ENCODE data around the gene IL17D.
"Not testable (repeated sequence)": the region's sequence is repeated elsewhere in the genome, so short reads cannot be mapped to it uniquely, and the experiment has no call there.

IL17D gene

DNA sequence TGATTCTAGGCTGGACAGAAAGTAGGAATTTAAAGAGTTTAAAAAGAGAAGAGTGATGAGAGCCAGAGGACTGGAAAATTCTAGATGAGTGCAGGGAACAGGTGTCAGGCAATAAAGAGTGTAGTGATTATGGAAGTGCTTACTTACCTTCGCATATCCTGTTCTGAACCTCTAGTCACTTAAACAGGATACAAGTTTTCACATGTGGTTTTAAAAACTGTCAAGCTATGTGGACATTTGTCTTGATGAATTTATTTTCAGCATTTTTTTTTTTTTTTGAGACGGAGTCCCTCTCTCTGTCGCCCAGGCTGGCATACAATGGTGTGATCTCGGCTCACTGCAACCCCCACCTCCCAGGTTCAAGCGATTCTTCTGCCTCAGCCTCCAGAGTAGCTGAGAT lies 34.3 kb upstream of the IL17D start:
- no peak for DNase-seq (ENCODE audit: low read depth)
- H3K4me3 ChIP-seq (ENCODE audit: control insufficient read depth, low read depth, low read length), result no peak overlapping the region
- TF ChIP-seq, protein P1, sequence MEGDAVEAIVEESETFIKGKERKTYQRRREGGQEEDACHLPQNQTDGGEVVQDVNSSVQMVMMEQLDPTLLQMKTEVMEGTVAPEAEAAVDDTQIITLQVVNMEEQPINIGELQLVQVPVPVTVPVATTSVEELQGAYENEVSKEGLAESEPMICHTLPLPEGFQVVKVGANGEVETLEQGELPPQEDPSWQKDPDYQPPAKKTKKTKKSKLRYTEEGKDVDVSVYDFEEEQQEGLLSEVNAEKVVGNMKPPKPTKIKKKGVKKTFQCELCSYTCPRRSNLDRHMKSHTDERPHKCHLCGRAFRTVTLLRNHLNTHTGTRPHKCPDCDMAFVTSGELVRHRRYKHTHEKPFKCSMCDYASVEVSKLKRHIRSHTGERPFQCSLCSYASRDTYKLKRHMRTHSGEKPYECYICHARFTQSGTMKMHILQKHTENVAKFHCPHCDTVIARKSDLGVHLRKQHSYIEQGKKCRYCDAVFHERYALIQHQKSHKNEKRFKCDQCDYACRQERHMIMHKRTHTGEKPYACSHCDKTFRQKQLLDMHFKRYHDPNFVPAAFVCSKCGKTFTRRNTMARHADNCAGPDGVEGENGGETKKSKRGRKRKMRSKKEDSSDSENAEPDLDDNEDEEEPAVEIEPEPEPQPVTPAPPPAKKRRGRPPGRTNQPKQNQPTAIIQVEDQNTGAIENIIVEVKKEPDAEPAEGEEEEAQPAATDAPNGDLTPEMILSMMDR (IDR thresholded peaks at IDR 0.05; ENCODE audit: control insufficient read depth, insufficient read depth, low read depth, low read length, missing control alignments), result no peak

DNA sequence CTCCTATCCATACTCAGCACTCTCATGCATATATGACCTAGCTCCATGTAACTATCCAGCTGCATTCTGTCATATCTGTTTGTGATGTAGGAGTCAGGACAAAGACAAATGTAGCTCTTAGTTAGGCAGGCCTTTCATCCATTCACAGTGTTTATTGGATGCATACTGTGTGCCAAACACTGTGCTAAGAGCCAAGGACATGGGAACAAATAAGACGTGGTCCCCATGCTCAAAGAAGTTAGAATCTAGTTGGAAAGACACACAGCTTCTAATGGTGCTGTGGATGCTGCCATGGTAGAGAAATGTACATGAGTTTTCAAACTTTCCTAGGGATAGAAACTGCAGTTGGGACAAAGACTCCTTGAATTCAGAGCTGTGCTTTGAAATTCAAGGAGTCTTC lies 31.7 kb upstream of the IL17D start:
- TF ChIP-seq, protein P1 (IDR thresholded peaks at IDR 0.05; ENCODE audit: control insufficient read depth, insufficient read depth, low read depth, low read length, missing control alignments), result no peak
- DNase-seq (ENCODE audit: low read depth), result no peak
- H3K4me3 ChIP-seq (ENCODE audit: control insufficient read depth, low read depth, low read length), result no peak overlapping the region

DNA sequence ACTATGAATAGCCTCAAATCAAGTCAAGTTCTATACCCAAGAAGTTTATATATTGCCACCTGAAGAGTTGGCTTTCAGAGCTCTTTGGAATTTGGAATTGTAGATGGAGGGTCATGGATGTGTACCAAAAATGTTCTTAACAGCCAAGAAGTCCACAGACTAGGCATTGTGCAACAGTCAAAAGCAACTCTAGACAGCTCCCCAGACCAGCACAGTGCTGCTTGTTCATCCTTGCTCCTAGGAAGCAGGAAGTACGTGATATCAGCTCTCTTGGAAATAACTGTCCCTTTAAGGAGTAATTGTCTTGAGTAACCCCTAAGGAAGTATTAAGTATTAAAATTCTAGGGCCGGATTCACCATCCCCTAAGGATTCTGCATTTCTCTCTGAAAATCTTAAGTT lies 30.7 kb upstream of the IL17D start:
- H3K4me3 ChIP-seq (ENCODE audit: control insufficient read depth, low read depth, low read length), result no peak overlapping the region
- TF ChIP-seq, protein P1 (IDR thresholded peaks at IDR 0.05; ENCODE audit: control insufficient read depth, insufficient read depth, low read depth, low read length, missing control alignments), result no peak
- no peak for DNase-seq (ENCODE audit: low read depth)

DNA sequence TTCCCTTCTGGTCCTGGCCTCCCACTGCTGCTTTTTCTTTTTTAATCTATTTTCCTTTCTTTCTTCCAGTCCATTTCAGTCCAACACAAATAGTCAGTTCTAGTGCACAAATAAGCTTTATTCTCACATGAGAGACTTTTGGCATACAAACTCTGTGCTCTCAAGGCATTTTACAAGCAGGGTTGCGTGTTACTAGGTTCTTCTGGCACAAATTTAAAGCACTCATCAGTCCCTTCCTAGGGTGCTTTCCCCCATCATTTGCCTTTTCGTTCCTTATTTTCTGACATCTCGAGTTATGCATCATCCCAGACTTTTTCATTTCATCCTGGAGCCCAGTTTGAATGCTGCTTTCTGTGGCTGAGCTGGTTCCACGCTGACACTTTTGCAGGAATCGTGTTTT lies 29.8 kb upstream of the IL17D start:
- no peak overlapping the region for H3K4me3 ChIP-seq (ENCODE audit: control insufficient read depth, low read depth, low read length)
- DNase-seq (ENCODE audit: low read depth), result no peak
- TF ChIP-seq, protein P1 (IDR thresholded peaks at IDR 0.05; ENCODE audit: control insufficient read depth, insufficient read depth, low read depth, low read length, missing control alignments), result no peak

DNA sequence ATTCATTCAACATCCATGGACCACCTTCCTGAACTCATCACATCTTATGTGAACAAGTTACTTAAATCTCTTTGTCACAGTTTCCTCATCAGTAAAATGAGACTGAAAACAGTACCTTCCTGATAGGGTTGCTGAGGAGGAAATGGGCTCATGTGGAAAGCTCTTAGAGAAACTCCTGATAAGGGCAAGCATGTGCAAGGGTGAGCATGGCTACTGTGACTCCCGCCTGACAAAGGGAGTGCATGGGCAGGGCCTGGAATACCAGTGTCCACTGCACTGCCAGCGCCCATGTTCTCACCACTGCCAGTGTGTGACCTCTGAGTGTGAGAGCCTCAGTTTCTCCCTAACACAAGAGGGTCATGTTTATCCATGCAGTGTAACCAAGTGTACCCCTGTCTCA lies 27.3 kb upstream of the IL17D start:
- DNase-seq (ENCODE audit: low read depth), result no peak
- TF ChIP-seq, protein P1 (IDR thresholded peaks at IDR 0.05; ENCODE audit: control insufficient read depth, insufficient read depth, low read depth, low read length, missing control alignments), result no peak
- no peak overlapping the region for H3K4me3 ChIP-seq (ENCODE audit: control insufficient read depth, low read depth, low read length)

DNA sequence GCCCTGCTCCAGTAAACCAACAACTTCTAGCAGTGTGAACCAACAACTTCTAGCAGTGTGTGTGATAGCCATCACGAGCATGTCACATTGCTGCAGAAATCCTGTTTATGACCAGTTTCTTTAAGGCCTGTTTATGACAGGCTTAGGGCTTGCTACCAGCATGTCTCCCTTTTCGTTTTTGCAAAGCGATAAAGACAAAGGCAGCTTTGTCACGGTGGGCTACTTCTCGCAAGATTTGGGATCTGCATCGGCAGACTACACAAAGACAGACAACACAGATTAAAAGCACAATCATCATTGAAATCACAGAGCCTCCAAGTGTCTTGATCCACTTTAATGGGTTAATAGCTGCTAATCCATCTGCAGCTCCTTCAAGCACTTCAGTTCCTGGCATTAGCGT lies 24.9 kb upstream of the IL17D start:
- DNase-seq (ENCODE audit: low read depth); H3K4me3 ChIP-seq (ENCODE audit: control insufficient read depth, low read depth, low read length): not testable (repeated sequence)

DNA sequence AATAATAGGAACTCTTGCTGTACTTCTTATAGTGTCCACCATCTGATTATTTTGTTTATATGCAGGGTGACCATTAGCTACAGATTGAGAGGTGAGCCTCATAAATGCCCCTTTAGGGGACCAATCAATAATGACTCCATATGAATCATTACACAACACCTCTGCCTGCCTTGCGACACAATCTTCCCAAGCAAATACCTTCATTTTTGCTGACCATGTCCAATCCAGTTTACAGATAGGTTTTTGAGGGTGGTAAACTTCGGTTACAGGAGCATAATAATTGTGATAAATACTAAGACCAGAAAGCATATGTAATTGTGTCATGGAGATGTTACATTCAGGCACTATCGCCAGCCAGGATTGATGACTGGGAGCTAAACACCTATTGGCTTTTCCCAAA lies 23.6 kb upstream of the IL17D start:
- H3K4me3 ChIP-seq (ENCODE audit: control insufficient read depth, low read depth, low read length), result no peak overlapping the region
- DNase-seq (ENCODE audit: low read depth), result no peak
- TF ChIP-seq, protein P1 (IDR thresholded peaks at IDR 0.05; ENCODE audit: control insufficient read depth, insufficient read depth, low read depth, low read length, missing control alignments), result no peak

All from AG09309 (cell line).